ENCODE results near the gene NXT1.

DNA sequence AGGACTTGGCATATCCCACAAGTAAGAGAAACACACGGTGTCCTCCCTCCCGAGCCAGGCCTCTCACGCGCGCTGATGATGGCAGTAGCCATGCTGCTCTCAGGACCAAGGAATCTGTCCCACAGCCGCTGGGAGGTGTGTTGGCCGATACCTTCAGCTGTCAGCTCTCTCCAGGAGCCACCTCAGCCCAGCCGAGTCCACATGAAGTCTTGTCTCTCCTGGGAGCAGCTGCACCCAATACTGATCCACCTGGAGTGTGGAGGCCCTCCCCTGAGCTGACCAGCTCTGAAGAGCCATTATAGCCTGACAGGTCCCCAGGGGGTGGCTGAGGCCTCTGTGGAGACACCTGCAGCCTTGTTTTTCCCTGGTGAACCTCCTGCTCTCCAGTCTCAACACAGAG lies 23.8 kb upstream of the NXT1 start:
- TF ChIP-seq, protein P1, sequence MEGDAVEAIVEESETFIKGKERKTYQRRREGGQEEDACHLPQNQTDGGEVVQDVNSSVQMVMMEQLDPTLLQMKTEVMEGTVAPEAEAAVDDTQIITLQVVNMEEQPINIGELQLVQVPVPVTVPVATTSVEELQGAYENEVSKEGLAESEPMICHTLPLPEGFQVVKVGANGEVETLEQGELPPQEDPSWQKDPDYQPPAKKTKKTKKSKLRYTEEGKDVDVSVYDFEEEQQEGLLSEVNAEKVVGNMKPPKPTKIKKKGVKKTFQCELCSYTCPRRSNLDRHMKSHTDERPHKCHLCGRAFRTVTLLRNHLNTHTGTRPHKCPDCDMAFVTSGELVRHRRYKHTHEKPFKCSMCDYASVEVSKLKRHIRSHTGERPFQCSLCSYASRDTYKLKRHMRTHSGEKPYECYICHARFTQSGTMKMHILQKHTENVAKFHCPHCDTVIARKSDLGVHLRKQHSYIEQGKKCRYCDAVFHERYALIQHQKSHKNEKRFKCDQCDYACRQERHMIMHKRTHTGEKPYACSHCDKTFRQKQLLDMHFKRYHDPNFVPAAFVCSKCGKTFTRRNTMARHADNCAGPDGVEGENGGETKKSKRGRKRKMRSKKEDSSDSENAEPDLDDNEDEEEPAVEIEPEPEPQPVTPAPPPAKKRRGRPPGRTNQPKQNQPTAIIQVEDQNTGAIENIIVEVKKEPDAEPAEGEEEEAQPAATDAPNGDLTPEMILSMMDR (IDR thresholded peaks at IDR 0.05): no peak
- no peak for TF ChIP-seq POLR2A (IDR thresholded peaks at IDR 0.05)

All from heart left ventricle (tissue), 13 donors.